ENCODE data around the gene PLXNA4. TPM values are rescaled to one million over a fixed set of nuclear protein-coding genes. Genes with fewer than 3 reads are reported as not detected.
"Not testable (repeated sequence)": the region's sequence is repeated elsewhere in the genome, so short reads cannot be mapped to it uniquely, and the experiment has no call there.

The PLXNA4 gene
- total RNA-seq, 1 donor from 2014 or later = 0.13 TPM

- Mint-ChIP-seq H3K4me1 (ENCODE audit: low read depth) (no peaks in the 10 kb centered on the region), H3K9me3 (peaks cover 9% of the 10 kb centered on the region), H3K36me3 (ENCODE audit: low read depth) (no peaks in the 10 kb centered on the region), H3K27me3 (ENCODE audit: insufficient read depth) (no peaks in the 10 kb centered on the region), H3K27ac (no peak overlapping the region), H3K4me3 (no peak overlapping the region)
- intact Hi-C loops (cut with micrococcal nuclease) = no loop called here
- DNase-seq (ENCODE audit: low spot score) = no peak
These were observed 392.4 kb downstream of the PLXNA4 start for GRCh38 chr7:132183781-132184380.

GRCh38 chr7:132182992-132183391, 393.3 kb downstream of the PLXNA4 start:
- no peaks in the 10 kb centered on the region for H3K36me3 Mint-ChIP-seq (ENCODE audit: low read depth)
- intact Hi-C loops (cut with micrococcal nuclease) = no loop called here
- no peak overlapping the region for H3K4me3 Mint-ChIP-seq
- H3K27ac Mint-ChIP-seq = no peak overlapping the region
- H3K4me1 Mint-ChIP-seq (ENCODE audit: low read depth) = no peaks in the 10 kb centered on the region
- no peak for DNase-seq (ENCODE audit: low spot score)
- H3K27me3 Mint-ChIP-seq (ENCODE audit: insufficient read depth) = no peaks in the 10 kb centered on the region
- peaks cover 9% of the 10 kb centered on the region for H3K9me3 Mint-ChIP-seq

- H3K27me3 Mint-ChIP-seq (ENCODE audit: insufficient read depth) = no peaks in the 10 kb centered on the region
- H3K27ac Mint-ChIP-seq = no peak overlapping the region
- no peaks in the 10 kb centered on the region for H3K4me1 Mint-ChIP-seq (ENCODE audit: low read depth)
- no peak for DNase-seq (ENCODE audit: low spot score)
- intact Hi-C loops (cut with micrococcal nuclease) = no loop called here
- no peaks in the 10 kb centered on the region for H3K36me3 Mint-ChIP-seq (ENCODE audit: low read depth)
- peaks cover 6% of the 10 kb centered on the region for H3K9me3 Mint-ChIP-seq
- no peak overlapping the region for H3K4me3 Mint-ChIP-seq
These were observed 394.2 kb downstream of the PLXNA4 start for GRCh38 chr7:132181946-132182685.

GRCh38 chr7:132181371-132181770, 394.9 kb downstream of the PLXNA4 start:
- H3K27me3 Mint-ChIP-seq (ENCODE audit: insufficient read depth) = no peaks in the 10 kb centered on the region
- H3K27ac Mint-ChIP-seq = no peak overlapping the region
- intact Hi-C loops (cut with micrococcal nuclease) = no loop called here
- no peak for DNase-seq (ENCODE audit: low spot score)
- H3K9me3 Mint-ChIP-seq = no peaks in the 10 kb centered on the region
- no peaks in the 10 kb centered on the region for H3K36me3 Mint-ChIP-seq (ENCODE audit: low read depth)
- H3K4me1 Mint-ChIP-seq (ENCODE audit: low read depth) = no peaks in the 10 kb centered on the region
- no peak overlapping the region for H3K4me3 Mint-ChIP-seq

GRCh38 chr7:132180481-132180880, 395.8 kb downstream of the PLXNA4 start:
- H3K36me3 Mint-ChIP-seq (ENCODE audit: low read depth) = no peaks in the 10 kb centered on the region
- intact Hi-C loops (cut with micrococcal nuclease) = no loop called here
- DNase-seq (ENCODE audit: low spot score) = no peak
- no peaks in the 10 kb centered on the region for H3K9me3 Mint-ChIP-seq
- H3K27me3 Mint-ChIP-seq (ENCODE audit: insufficient read depth) = no peaks in the 10 kb centered on the region
- no peak overlapping the region for H3K4me3 Mint-ChIP-seq
- no peaks in the 10 kb centered on the region for H3K4me1 Mint-ChIP-seq (ENCODE audit: low read depth)
- H3K27ac Mint-ChIP-seq = no peak overlapping the region

- no peaks in the 10 kb centered on the region for H3K27me3 Mint-ChIP-seq (ENCODE audit: insufficient read depth)
- no peak for DNase-seq (ENCODE audit: low spot score)
- intact Hi-C loops (cut with micrococcal nuclease) = no loop called here
- no peaks in the 10 kb centered on the region for H3K9me3 Mint-ChIP-seq
- H3K27ac Mint-ChIP-seq = no peak overlapping the region
- no peaks in the 10 kb centered on the region for H3K4me1 Mint-ChIP-seq (ENCODE audit: low read depth)
- H3K36me3 Mint-ChIP-seq (ENCODE audit: low read depth) = no peaks in the 10 kb centered on the region
- no peak overlapping the region for H3K4me3 Mint-ChIP-seq
These were observed 396.6 kb downstream of the PLXNA4 start for GRCh38 chr7:132179681-132180080.

GRCh38 chr7:132179080-132179430, 397.2 kb downstream of the PLXNA4 start:
- Mint-ChIP-seq H3K9me3 (no peaks in the 10 kb centered on the region), H3K27me3 (ENCODE audit: insufficient read depth) (no peaks in the 10 kb centered on the region), H3K4me1 (ENCODE audit: low read depth) (no peaks in the 10 kb centered on the region), H3K27ac (no peak overlapping the region), H3K36me3 (ENCODE audit: low read depth) (no peaks in the 10 kb centered on the region), H3K4me3 (no peak overlapping the region)
- intact Hi-C loops (cut with micrococcal nuclease) = no loop called here
- DNase-seq (ENCODE audit: low spot score) = no peak

- H3K36me3 Mint-ChIP-seq (ENCODE audit: low read depth); DNase-seq (ENCODE audit: low spot score); H3K4me3 Mint-ChIP-seq; H3K9me3 Mint-ChIP-seq; H3K27ac Mint-ChIP-seq; H3K4me1 Mint-ChIP-seq (ENCODE audit: low read depth); H3K27me3 Mint-ChIP-seq (ENCODE audit: insufficient read depth); intact Hi-C loops (cut with micrococcal nuclease): not testable (repeated sequence)
These were observed 397.7 kb downstream of the PLXNA4 start for GRCh38 chr7:132178402-132179079.

- Mint-ChIP-seq H3K9me3 (no peaks in the 10 kb centered on the region), H3K36me3 (ENCODE audit: low read depth) (no peaks in the 10 kb centered on the region), H3K27ac (no peak overlapping the region), H3K27me3 (ENCODE audit: insufficient read depth) (no peaks in the 10 kb centered on the region), H3K4me1 (ENCODE audit: low read depth) (no peaks in the 10 kb centered on the region), H3K4me3 (no peak overlapping the region)
- no peak for DNase-seq (ENCODE audit: low spot score)
- intact Hi-C loops (cut with micrococcal nuclease) = no loop called here
These were observed 398.4 kb downstream of the PLXNA4 start for GRCh38 chr7:132177708-132178401.

GRCh38 chr7:132176719-132177118, 399.6 kb downstream of the PLXNA4 start:
- no peaks in the 10 kb centered on the region for H3K36me3 Mint-ChIP-seq (ENCODE audit: low read depth)
- no peak overlapping the region for H3K4me3 Mint-ChIP-seq
- intact Hi-C loops (cut with micrococcal nuclease) = no loop called here
- no peak overlapping the region for H3K27ac Mint-ChIP-seq
- H3K27me3 Mint-ChIP-seq (ENCODE audit: insufficient read depth) = no peaks in the 10 kb centered on the region
- no peaks in the 10 kb centered on the region for H3K4me1 Mint-ChIP-seq (ENCODE audit: low read depth)
- no peaks in the 10 kb centered on the region for H3K9me3 Mint-ChIP-seq
- no peak for DNase-seq (ENCODE audit: low spot score)

- Mint-ChIP-seq H3K27ac (no peak overlapping the region), H3K4me3 (no peak overlapping the region), H3K9me3 (no peaks in the 10 kb centered on the region), H3K27me3 (ENCODE audit: insufficient read depth) (no peaks in the 10 kb centered on the region), H3K36me3 (ENCODE audit: low read depth) (no peaks in the 10 kb centered on the region), H3K4me1 (ENCODE audit: low read depth) (no peaks in the 10 kb centered on the region)
- DNase-seq (ENCODE audit: low spot score) = no peak
- intact Hi-C loops (cut with micrococcal nuclease) = no loop called here
These were observed 405.1 kb downstream of the PLXNA4 start for GRCh38 chr7:132171130-132171576.

GRCh38 chr7:132169730-132170129, 406.5 kb downstream of the PLXNA4 start:
- intact Hi-C loops (cut with micrococcal nuclease) = no loop called here
- Mint-ChIP-seq H3K36me3 (ENCODE audit: low read depth) (no peaks in the 10 kb centered on the region), H3K4me1 (ENCODE audit: low read depth) (no peaks in the 10 kb centered on the region), H3K27me3 (ENCODE audit: insufficient read depth) (peaks cover 3% of the 10 kb centered on the region), H3K27ac (no peak overlapping the region), H3K4me3 (no peak overlapping the region), H3K9me3 (no peaks in the 10 kb centered on the region)
- DNase-seq (ENCODE audit: low spot score) = no peak

- no peaks in the 10 kb centered on the region for H3K4me1 Mint-ChIP-seq (ENCODE audit: low read depth)
- intact Hi-C loops (cut with micrococcal nuclease) = no loop called here
- H3K36me3 Mint-ChIP-seq (ENCODE audit: low read depth) = no peaks in the 10 kb centered on the region
- DNase-seq (ENCODE audit: low spot score) = no peak
- no peak overlapping the region for H3K4me3 Mint-ChIP-seq
- peaks cover 3% of the 10 kb centered on the region for H3K27me3 Mint-ChIP-seq (ENCODE audit: insufficient read depth)
- H3K27ac Mint-ChIP-seq = no peak overlapping the region
- H3K9me3 Mint-ChIP-seq = no peaks in the 10 kb centered on the region
These were observed 408.0 kb downstream of the PLXNA4 start for GRCh38 chr7:132168239-132168638.

Data from activated T-helper 1 cell treated with anti-CD3 and anti-CD28 coated beads, Interleukin-12 subunit alpha, Interleukin-12 subunit beta, Interleukin-2, Interleukin-4 antibody, amounts not matched to agents 30 ng/mL and 10 ng/mL and 1 ng/mL, durations not matched to agents 14 hours and 24 hours and 36 hours (primary cell).